T-helper 2 cell treated with Interferon-gamma antibody and Interleukin-4, amounts not matched to agents 100 ng/mL and 5 ng/mL, for 36 hours (primary cell): ENCODE results near the gene ZNF615. TPM values are rescaled to one million over a fixed set of nuclear protein-coding genes. Genes with fewer than 3 reads are reported as not detected.
"Not testable (repeated sequence)": the region's sequence is repeated elsewhere in the genome, so short reads cannot be mapped to it uniquely, and the experiment has no call there.

Experiments
- intact Hi-C: fragments of 100-400 bp; cut with micrococcal nuclease; formaldehyde crosslinking; loops from one replicate; pipeline ENCODE4 v1.15.1; 2023
- total RNA-seq: library from RNA; stranded (reverse); gene quantifications from 2 replicates; pipeline ENCODE4 v1.2.3, GENCODE V29; 2022

The ZNF615 gene
- total RNA-seq, 1 donor from 2014 or later: 7.5 TPM

DNA sequence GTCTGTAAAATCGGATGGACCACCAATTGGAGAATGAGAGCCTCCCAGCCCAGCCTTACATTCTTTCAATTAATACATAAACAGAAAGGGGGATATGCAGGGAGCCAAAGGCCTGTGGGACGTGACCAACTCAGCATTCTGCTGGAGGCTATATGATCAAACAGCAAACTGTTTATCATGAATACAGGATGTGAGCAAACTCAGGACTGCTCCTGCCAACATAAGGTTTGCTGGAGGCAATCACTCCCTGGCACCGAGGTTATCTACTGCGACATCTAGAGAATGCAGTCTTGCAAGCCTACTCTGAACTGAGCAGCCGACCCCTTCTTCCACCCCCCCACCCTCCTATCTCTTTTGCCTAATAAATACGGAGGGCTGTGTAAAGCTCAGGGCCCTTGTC, 27.1 kb downstream of the ZNF615 start:
- intact Hi-C loops: not testable (repeated sequence)

DNA sequence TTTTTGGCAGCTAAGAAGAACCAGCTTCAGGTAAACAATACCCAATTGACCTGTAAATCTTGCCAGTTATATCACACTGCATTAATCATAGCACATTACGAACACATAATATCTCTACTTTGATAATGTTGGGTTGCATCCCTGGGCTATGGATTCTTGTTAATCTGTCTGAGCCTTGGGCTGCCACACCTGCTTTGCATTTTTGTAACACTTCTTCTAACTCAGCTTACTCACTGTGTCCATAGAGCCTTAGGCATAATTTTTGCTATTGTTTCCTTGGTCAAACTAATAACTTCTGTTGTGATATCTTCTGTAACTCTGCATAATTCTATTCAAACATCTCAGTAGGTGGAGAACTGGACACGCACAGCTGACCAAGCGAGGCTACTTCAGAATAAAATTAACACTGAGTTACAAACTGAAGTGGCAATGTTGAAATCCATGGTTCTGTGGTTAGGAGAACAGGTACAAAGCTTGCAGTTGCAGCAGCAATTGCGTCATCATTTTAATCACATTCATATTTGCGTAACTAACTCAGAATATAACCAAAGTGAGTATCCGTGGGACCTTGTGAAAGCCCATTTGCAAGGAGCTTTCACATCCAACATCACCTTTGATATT, 27.8 kb downstream of the ZNF615 start:
- intact Hi-C loops: no loop called here

DNA sequence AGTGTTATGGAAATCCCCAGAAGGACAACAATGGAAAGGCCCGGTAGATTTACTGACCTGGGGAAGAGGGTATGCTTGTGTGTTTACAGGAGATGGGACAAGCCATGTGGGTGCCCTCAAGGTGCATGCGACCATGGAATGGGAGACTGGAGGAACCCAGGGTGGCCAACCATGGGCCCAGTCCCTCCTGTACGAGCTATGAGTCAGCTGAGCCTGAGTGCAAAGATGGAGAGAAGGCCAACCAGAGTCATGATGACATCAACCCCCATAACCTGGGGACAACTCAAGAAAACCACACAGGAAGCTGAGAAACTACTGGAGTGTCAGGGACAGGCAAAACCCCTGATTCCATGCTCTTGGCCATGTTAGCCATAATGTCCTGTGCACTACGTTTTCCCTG, 29.1 kb downstream of the ZNF615 start:
- intact Hi-C loops: no loop called here

DNA sequence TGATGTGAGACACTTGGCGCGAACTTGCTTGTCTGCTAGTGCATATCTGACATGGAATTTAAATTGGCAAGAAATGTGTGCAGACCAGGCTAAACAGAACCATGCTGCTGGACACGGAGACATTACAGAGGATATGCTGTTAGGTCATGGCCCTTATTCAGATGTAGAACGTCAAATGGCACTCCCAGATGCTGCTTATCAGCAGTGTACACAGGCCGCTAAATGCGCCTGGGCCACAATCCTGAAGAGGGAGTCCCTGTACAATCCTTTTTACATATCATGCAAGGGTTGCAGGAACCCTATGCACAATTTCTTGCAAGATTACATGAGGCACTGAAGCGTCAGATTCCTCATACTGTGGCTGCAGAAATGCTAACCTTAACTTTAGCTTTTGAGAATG, 30.7 kb downstream of the ZNF615 start:
- intact Hi-C loops: no loop called here

DNA sequence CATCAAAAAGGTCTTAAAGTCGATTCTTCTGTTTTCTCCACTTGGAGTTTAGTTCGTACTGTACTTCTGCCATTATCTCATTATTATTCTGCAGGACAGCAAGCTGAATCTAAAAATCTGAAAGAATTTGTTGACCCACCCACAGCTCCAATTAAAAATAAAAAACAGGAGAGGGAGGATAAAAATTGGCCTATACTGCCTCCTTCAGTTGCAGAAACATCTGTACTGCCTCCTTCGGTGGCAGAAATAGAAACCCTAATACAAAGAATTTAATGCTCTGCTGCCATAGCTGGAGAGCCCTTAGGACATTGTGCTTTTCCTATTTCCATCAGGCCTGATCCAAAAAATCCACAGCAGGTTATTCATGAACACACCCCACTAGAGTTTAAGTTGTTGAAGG, 31.2 kb downstream of the ZNF615 start:
- intact Hi-C loops: no loop called here

DNA sequence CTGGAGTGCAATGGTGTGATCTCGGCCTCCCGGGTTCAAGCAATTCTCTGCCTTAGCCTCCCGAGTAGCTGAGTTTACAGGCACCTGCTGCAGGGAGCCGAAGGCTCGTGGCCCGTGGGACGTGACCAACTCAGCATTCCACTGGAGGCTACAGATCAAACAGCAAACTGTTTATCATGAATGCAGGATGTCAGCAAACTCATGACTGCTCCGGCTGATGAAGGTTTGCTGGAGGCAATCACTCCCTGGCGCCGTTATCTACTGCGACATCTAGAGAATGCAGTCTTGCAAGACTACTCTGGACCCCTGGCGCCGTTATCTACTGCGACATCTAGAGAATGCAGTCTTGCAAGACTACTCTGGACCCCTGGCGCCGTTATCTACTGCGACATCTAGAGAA, 32.2 kb downstream of the ZNF615 start:
- intact Hi-C loops: not testable (repeated sequence)

DNA sequence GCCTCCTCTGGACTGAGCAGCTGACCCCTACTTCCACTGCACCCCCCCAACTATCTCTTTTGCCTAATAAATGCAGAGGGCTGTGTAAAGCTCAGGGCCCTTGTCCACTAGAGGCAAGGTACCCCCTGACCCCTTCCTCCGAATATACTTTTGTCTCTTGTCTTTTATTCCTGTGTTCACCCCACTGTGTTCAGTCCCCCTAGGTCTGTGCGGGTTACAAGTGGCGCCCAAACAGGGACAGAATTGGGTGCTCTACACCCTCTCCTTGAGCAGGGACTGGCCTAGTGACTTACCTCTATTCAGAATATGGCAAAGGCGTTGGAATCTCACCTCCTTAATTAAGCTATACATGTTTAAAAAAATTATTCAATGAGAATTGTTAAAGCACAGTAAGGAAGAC, 36.4 kb downstream of the ZNF615 start:
- intact Hi-C loops: no loop called here

DNA sequence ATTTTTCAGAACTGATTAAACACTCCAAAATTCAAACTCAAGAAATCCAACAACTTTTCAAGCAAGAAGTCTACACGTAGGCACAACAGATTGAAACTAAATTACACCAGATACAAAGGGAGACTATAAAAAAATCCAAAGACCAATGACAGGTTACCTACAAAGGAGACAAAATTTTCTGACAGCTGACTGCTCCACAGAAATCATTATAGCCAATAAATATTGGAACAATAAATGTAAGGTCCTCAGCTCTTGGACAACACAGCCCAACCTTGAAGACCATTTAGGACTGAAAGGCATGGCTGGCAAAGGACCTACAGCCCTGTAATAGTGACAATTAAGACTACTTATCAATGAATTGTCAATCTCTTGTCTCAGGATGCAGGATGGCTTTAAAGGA, 37.3 kb downstream of the ZNF615 start:
- intact Hi-C loops: no loop called here

DNA sequence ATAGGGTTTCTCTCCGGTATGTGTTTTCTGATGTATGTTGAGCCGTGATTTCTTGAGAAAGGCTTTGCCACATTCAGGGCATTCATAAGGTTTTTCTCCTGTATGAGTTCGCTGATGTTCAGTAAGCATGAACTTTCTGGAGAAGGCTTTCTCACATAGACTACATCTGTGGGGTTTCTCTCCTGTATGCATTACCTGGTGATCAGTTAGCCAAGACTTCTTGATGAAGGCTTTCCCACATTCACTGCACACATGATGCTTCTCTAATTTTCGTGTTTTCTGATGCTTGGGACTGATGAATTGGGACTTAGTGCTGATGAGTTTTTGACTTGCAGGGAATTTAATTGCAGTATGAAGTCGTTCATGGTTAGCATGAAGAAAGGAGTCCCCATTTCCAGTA, 42.4 kb downstream of the ZNF615 start:
- intact Hi-C loops: no loop called here

DNA sequence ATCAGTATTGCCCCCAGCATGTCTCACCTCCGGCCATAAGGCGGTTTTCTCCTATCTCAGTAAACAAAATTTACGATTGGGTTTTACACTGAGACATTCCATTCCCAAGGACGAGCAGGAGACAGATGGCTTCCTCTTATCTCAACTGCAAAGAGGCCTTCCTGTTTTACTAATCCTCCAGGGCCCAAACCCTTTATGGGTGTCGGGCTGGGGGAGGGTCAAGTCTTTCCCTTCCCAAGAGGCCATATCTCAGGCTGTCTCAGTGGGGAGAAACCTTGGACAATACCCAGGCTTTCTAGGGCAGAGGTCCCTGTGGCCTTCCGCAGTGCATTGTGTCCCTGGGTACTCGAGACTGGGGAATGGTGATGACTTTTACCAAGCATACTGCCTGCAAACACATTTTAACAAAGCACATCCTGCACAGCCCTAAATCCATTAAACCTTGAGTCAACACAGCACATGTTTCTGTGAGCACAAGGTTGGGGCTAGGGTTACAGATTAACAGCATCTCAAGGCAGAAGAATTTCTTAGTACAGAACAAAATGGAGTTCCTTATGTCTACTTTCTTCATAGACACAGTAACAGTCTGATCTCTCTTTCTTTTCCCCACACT, 47.3 kb downstream of the ZNF615 start:
- intact Hi-C loops: not testable (repeated sequence)

DNA sequence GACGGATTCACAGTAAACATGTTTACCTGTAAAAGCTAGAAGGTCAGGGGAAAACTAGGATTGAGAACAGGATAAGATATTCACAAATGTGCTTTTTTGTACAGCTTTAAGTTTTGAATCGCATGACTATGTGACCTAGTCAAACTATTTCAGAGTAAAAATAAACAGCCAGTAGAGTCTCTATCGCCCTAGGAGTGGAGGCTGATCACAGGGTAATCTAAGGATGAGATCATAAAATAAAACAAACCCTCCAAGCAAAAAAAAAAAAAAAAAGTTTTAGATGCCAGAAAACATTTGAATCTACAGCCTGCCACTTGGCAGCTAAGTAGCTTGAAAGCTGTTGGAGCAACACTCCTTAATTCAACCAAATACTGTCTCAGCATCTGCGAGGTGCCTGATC, 48.2 kb downstream of the ZNF615 start:
- intact Hi-C loops: no loop called here

DNA sequence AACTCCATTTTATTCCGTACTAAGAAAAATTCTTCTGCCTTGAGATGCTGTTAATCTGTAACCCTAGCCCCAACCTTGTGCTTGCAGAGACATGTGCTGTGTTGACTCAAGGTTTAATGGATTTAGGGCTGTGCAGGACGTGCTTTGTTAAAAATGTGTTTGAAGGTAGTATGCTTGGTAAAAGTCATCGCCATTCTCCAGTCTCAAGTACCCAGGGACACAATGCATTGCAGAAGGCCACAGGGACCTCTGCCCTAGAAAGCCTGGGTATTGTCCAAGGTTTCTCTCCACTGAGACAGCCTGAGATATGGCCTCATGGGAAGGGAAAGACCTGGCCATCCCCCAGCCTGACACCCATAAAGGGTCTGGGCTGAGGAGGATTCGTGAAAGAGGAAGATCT, 50.2 kb downstream of the ZNF615 start:
- intact Hi-C loops: not testable (repeated sequence)

DNA sequence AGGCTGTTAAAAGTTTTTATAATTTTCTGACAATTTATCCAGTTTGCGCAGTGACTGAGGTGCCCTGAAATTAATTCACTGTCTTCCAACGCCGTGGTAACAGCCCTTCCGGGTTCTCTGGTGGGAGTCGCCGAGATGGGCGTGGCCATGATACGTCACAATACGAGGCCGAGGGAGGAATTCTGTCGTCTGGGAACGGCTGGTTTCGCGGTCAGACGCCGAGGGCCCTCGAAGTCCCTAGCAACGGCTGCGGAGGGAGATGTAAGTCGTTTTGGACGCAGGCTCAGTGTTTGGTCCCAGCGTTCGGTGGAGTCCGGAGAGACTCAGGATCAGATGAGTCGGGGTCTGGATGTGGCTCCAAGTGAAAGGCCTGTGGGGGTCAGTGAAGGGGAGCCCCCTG, 59.0 kb downstream of the ZNF615 start:
- intact Hi-C loops: no loop called here

DNA sequence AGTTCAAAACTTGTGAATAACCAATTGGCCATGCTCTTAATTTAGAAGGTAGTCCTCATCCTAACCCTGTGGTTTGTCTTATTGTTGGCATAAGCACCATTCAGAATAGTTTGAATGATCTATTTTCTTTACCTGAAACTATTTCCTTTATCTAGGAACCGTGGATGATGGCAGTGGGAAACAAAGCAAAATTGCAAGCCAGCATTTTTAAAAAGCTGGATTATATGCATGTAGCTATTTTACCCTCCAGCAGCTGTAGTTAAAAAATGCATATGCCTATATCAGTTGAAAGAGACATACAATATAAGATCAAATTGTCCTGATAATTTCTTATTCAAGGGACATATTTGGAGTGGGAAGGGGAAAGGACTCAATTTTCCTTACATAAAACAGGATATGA, 61.4 kb downstream of the ZNF615 start:
- intact Hi-C loops: no loop called here

DNA sequence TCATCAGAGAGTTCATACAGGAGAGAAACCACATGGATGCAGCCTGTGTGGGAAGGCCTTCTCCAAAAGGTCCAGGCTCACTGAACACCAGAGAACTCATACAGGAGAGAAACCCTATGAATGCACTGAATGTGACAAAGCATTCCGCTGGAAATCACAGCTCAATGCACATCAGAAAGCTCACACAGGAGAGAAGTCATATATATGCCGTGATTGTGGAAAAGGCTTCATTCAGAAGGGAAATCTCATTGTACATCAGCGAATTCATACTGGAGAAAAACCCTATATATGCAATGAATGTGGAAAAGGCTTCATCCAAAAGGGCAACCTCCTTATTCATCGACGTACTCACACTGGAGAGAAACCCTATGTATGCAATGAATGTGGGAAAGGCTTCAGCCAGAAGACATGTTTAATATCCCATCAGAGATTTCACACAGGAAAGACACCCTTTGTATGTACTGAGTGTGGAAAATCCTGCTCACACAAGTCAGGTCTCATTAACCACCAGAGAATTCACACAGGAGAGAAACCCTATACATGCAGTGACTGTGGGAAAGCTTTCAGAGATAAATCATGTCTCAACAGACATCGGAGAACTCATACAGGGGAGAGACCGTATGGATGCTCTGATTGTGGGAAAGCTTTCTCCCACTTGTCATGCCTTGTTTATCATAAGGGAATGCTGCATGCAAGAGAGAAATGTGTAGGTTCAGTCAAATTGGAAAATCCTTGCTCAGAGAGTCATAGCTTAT, 63.0 kb downstream of the ZNF615 start:
- intact Hi-C loops: no loop called here

Other genes starting within 250 kb of the ZNF615 start
- not detected in 2 replicates for gene FPR2, start 247.0 kb downstream of the ZNF615 start, total RNA-seq
- not detected in 2 replicates for gene FPR3, start 213.1 kb downstream of the ZNF615 start, total RNA-seq
- gene ZNF577, start 120.3 kb downstream of the ZNF615 start, total RNA-seq: 7.5 and 8.4 TPM in 2 replicates
- 13.0 and 13.5 TPM in 2 replicates for gene ZNF649, start 103.2 kb downstream of the ZNF615 start, total RNA-seq
- 4.3 and 5.0 TPM in 2 replicates for gene ZNF613, start 80.7 kb downstream of the ZNF615 start, total RNA-seq
- gene ZNF350, start 21.4 kb downstream of the ZNF615 start, total RNA-seq: 10.1 and 13.2 TPM in 2 replicates
- gene ZNF614, start 20.2 kb upstream of the ZNF615 start, total RNA-seq: 7.7 and 8.7 TPM in 2 replicates
- 12.7 and 12.9 TPM in 2 replicates for gene ZNF432, start 40.6 kb upstream of the ZNF615 start, total RNA-seq
- gene ZNF841, start 87.6 kb upstream of the ZNF615 start, total RNA-seq: 22.4 and 22.9 TPM in 2 replicates
- 5.6 and 5.7 TPM in 2 replicates for gene ZNF616, start 131.7 kb upstream of the ZNF615 start, total RNA-seq
- gene ZNF836, start 163.4 kb upstream of the ZNF615 start, total RNA-seq: 12.0 and 15.2 TPM in 2 replicates
- 212 and 222 TPM in 2 replicates for gene PPP2R1A, start 181.8 kb upstream of the ZNF615 start, total RNA-seq